HPDE6-E6E7 (cell line): ENCODE data around the gene PRKCE.

Experiments
- DNase-seq: peaks from one replicate; pipeline ENCODE4 v3.0.0; 2011; ENCODE audit warnings: missing footprints; ENCODE audit errors: extremely low spot score

Gene PRKCE

GRCh38 chr2:45960057-45960863 is 308.8 kb downstream of the PRKCE start:
- peak; percentile 28 for DNase-seq

GRCh38 chr2:45962177-45962921 is 310.9 kb downstream of the PRKCE start:
- DNase-seq, result no peak

- DNase-seq, result peak; percentile 45
Measured at GRCh38 chr2:45963816-45964215, 312.3 kb downstream of the PRKCE start.

- peak; percentile 90 for DNase-seq
Measured at GRCh38 chr2:45964223-45964841, 312.9 kb downstream of the PRKCE start.

GRCh38 chr2:45964906-45965305 is 313.4 kb downstream of the PRKCE start:
- DNase-seq, result no peak

- no peak for DNase-seq
Measured at GRCh38 chr2:45965871-45966498, 314.5 kb downstream of the PRKCE start.

GRCh38 chr2:45968946-45969584 is 317.6 kb downstream of the PRKCE start:
- no peak for DNase-seq

GRCh38 chr2:45973426-45973825 is 322.0 kb downstream of the PRKCE start:
- DNase-seq, result no peak

- DNase-seq, result no peak
Measured at GRCh38 chr2:45974056-45974455, 322.6 kb downstream of the PRKCE start.

GRCh38 chr2:45974762-45975408 is 323.4 kb downstream of the PRKCE start:
- DNase-seq, result no peak

- no peak for DNase-seq
Measured at GRCh38 chr2:45975752-45976517, 324.5 kb downstream of the PRKCE start.

GRCh38 chr2:45978302-45978859 is 326.9 kb downstream of the PRKCE start:
- DNase-seq, result no peak

- DNase-seq, result no peak
Measured at GRCh38 chr2:45979065-45979464, 327.6 kb downstream of the PRKCE start.

GRCh38 chr2:45980161-45980865 is 328.8 kb downstream of the PRKCE start:
- DNase-seq, result no peak

GRCh38 chr2:45981384-45981930 is 330.0 kb downstream of the PRKCE start:
- no peak for DNase-seq

- DNase-seq, result no peak
Measured at GRCh38 chr2:45982096-45982495, 330.6 kb downstream of the PRKCE start.

GRCh38 chr2:45983213-45983612 is 331.7 kb downstream of the PRKCE start:
- no peak for DNase-seq

- no peak for DNase-seq
Measured at GRCh38 chr2:45984366-45984765, 332.9 kb downstream of the PRKCE start.

- DNase-seq, result no peak
Measured at GRCh38 chr2:45984896-45985473, 333.5 kb downstream of the PRKCE start.
